ENCODE results near the gene COPS4.
"Not testable (repeated sequence)": the region's sequence is repeated elsewhere in the genome, so short reads cannot be mapped to it uniquely, and the experiment has no call there.

The COPS4 gene

GRCh38 chr4:83028976-83029375, 6.0 kb upstream of the COPS4 start:
- TF ChIP-seq CTCF (conservative IDR thresholded peaks at IDR 0.05; ENCODE audit: low read depth, low read length): no peak
- DNase-seq (ENCODE audit: low read depth): no peak
- H3K4me3 ChIP-seq (ENCODE audit: low read depth, low read length): no peak overlapping the region

- no peak for TF ChIP-seq CTCF (conservative IDR thresholded peaks at IDR 0.05; ENCODE audit: low read depth, low read length)
- no peak for DNase-seq (ENCODE audit: low read depth)
- H3K4me3 ChIP-seq (ENCODE audit: low read depth, low read length): no peak overlapping the region
These were observed 5.3 kb upstream of the COPS4 start for GRCh38 chr4:83029688-83030087.

GRCh38 chr4:83036991-83037665, 2.1 kb downstream of the COPS4 start:
- no peak for TF ChIP-seq CTCF (conservative IDR thresholded peaks at IDR 0.05; ENCODE audit: low read depth, low read length)

GRCh38 chr4:83040269-83040668, 5.3 kb downstream of the COPS4 start:
- DNase-seq (ENCODE audit: low read depth): no peak
- peak; percentile 19 for TF ChIP-seq CTCF (conservative IDR thresholded peaks at IDR 0.05; ENCODE audit: low read depth, low read length)
- no peak overlapping the region for H3K4me3 ChIP-seq (ENCODE audit: low read depth, low read length)

More at GRCh38 chr4:83036991-83037665, 2.1 kb downstream of the COPS4 start:
- no peak overlapping the region for H3K4me3 ChIP-seq (ENCODE audit: low read depth, low read length)
- DNase-seq (ENCODE audit: low read depth): no peak

- DNase-seq (ENCODE audit: low read depth); H3K4me3 ChIP-seq (ENCODE audit: low read depth, low read length): not testable (repeated sequence)
These were observed 8.2 kb downstream of the COPS4 start for GRCh38 chr4:83043157-83043556.

- DNase-seq (ENCODE audit: low read depth): peak; percentile 54
- no peak overlapping the region for H3K4me3 ChIP-seq (ENCODE audit: low read depth, low read length)
- no peak for TF ChIP-seq CTCF (conservative IDR thresholded peaks at IDR 0.05; ENCODE audit: low read depth, low read length)
These were observed 8.9 kb downstream of the COPS4 start for GRCh38 chr4:83043801-83044407.

- no peak overlapping the region for H3K4me3 ChIP-seq (ENCODE audit: low read depth, low read length)
- DNase-seq (ENCODE audit: low read depth): no peak
- no peak for TF ChIP-seq CTCF (conservative IDR thresholded peaks at IDR 0.05; ENCODE audit: low read depth, low read length)
These were observed 11.9 kb downstream of the COPS4 start for GRCh38 chr4:83046693-83047473.

GRCh38 chr4:83048781-83049180, 13.8 kb downstream of the COPS4 start:
- DNase-seq (ENCODE audit: low read depth); H3K4me3 ChIP-seq (ENCODE audit: low read depth, low read length): not testable (repeated sequence)

All from choroid plexus epithelial cell (primary cell).